Activated CD4-positive, alpha-beta memory T cell treated with anti-CD3 and anti-CD28 coated beads for 36 hours (primary cell): ENCODE measurements around the gene MEN1. TPM values are rescaled to one million over a fixed set of nuclear protein-coding genes. Genes with fewer than 3 reads are reported as not detected.

Source experiments
- CTCF ChIA-PET: fragments of 350-600 bp; sonication (Branson Sonifier 250); formaldehyde crosslinking; loops from one replicate; lab custom pipeline; 2021; ENCODE audit warnings: antibody characterized with exemption, inconsistent platforms; lab: Charles Lee
- POLR2A ChIA-PET: fragments of 350-600 bp; sonication (Branson Sonifier 250); formaldehyde crosslinking; loops from one replicate; lab custom pipeline; 2021; ENCODE audit warnings: antibody characterized with exemption; lab: Charles Lee
- DNase-seq: peaks from one replicate; pipeline ENCODE4 v3.0.0-alpha.2; 2020
- H3K27ac Mint-ChIP-seq: one replicate; pipeline ENCODE4 v1.8.0; 2021; ENCODE audit warnings: mixed read lengths
- H3K27me3 Mint-ChIP-seq: one replicate; pipeline ENCODE4 v1.8.0; 2021; ENCODE audit warnings: mixed read lengths
- H3K36me3 Mint-ChIP-seq: one replicate; pipeline ENCODE4 v1.8.0; 2021; ENCODE audit warnings: mixed read lengths
- H3K4me1 Mint-ChIP-seq: one replicate; pipeline ENCODE4 v1.8.0; 2021; ENCODE audit warnings: low read depth, mixed read lengths
- H3K4me3 Mint-ChIP-seq: one replicate; pipeline ENCODE4 v1.8.0; 2021; ENCODE audit warnings: mild to moderate bottlenecking, mixed read lengths
- H3K9me3 Mint-ChIP-seq: one replicate; pipeline ENCODE4 v1.8.0; 2021; ENCODE audit warnings: mixed read lengths
- intact Hi-C: fragments of 100-400 bp; cut with micrococcal nuclease; formaldehyde crosslinking; loops from one replicate; pipeline ENCODE4 v1.15.1; 2023
- total RNA-seq, 2 experiments: library from RNA; stranded (reverse); gene quantifications; one replicate each; pipeline ENCODE4 v1.2.3, GENCODE V29; 2021

MEN1 gene
- total RNA-seq, 2 experiments from 2014 or later = 31.3 to 32.2 TPM

- no peak overlapping the region for H3K27ac Mint-ChIP-seq
- no peaks in the 10 kb centered on the region for H3K9me3 Mint-ChIP-seq
- H3K36me3 Mint-ChIP-seq = peaks cover 9% of the 10 kb centered on the region
- intact Hi-C loops = no loop called here
- no peaks in the 10 kb centered on the region for H3K27me3 Mint-ChIP-seq
- H3K4me3 Mint-ChIP-seq = no peak overlapping the region
- ChIA-PET CTCF (interaction anchor here (0.8 to 1.7 kb wide), 2 partner anchors 10 to 13 kb away, joined by 3 to 6 read pairs; no protein-coding TSS in a partner anchor), POLR2A (interaction anchor here (0.6 kb wide), 1 partner anchor 15 kb away, joined by 3 read pairs; no protein-coding TSS in a partner anchor)
- peaks cover 17% of the 10 kb centered on the region for H3K4me1 Mint-ChIP-seq
- DNase-seq = no peak
Observed at GRCh38 chr11:64757549-64758329, 52.6 kb downstream of the MEN1 start.

GRCh38 chr11:64755681-64756361 lies 54.5 kb downstream of the MEN1 start:
- H3K27ac Mint-ChIP-seq = no peak overlapping the region
- H3K4me1 Mint-ChIP-seq = peaks cover 5% of the 10 kb centered on the region
- H3K27me3 Mint-ChIP-seq = no peaks in the 10 kb centered on the region
- ChIA-PET CTCF (interaction anchor here (1.3 kb wide), 1 partner anchor 13 kb away, joined by 5 read pairs; no protein-coding TSS in a partner anchor), POLR2A (no interaction called here)
- H3K36me3 Mint-ChIP-seq = peaks cover 1% of the 10 kb centered on the region
- no peak for DNase-seq
- H3K9me3 Mint-ChIP-seq = no peaks in the 10 kb centered on the region
- intact Hi-C loops = no loop called here
- no peak overlapping the region for H3K4me3 Mint-ChIP-seq

DNA sequence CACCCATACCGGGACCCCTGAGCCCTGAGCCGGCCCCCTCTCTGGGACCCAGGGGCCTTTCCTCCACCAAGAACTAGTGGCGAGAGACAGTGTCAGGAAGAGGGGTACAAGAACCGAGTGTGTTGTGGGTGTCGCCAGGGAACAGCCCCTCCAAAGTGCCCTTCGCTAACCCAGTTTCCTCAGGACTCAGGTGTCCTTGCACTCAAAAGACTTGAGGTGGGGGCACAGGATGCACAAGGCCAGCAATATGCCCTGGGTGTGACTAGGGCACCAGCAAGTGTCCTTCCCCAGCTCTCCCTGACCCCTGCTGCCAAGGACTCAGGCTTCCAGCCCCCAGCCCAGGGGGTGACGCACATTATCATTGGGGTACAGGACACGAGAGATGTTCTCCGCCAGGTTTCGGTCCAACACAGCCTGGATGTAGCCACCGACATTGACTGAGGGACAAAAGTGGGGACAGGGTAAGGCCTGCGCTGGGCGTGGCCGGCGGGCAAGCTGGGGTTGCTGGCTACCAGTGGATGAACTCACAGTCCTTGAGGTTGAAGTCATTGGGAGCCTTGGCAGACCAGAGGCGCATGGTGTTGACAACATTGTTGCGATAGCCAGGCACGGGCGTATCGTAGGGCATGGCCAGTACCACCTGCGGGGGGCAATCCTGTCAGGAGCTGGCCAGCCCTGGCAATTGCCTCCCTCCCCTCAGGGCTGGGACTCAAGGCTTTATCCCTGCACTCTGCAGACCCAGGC lies 55.3 kb downstream of the MEN1 start:
- H3K27ac Mint-ChIP-seq = no peak overlapping the region
- no peak for DNase-seq
- H3K9me3 Mint-ChIP-seq = no peaks in the 10 kb centered on the region
- peaks cover 5% of the 10 kb centered on the region for H3K4me1 Mint-ChIP-seq
- intact Hi-C loops = no loop called here
- H3K36me3 Mint-ChIP-seq = peaks cover 1% of the 10 kb centered on the region
- H3K4me3 Mint-ChIP-seq = no peak overlapping the region
- no peaks in the 10 kb centered on the region for H3K27me3 Mint-ChIP-seq
- POLR2A ChIA-PET = no interaction called here
- CTCF ChIA-PET = interaction anchor here (1.0 to 1.3 kb wide), 2 partner anchors 11 to 12 kb away, joined by 3 to 5 read pairs; partner anchors contain the start of gene RASGRP2

GRCh38 chr11:64754124-64754918 lies 56.0 kb downstream of the MEN1 start:
- no peak for DNase-seq
- Mint-ChIP-seq H3K27ac (no peak overlapping the region), H3K36me3 (peaks cover 1% of the 10 kb centered on the region), H3K27me3 (no peaks in the 10 kb centered on the region), H3K4me1 (peaks cover 5% of the 10 kb centered on the region), H3K4me3 (no peak overlapping the region), H3K9me3 (no peaks in the 10 kb centered on the region)
- intact Hi-C loops = no loop called here
- POLR2A ChIA-PET = no interaction called here
- CTCF ChIA-PET = interaction anchor here (1.0 to 1.3 kb wide), 2 partner anchors 10 to 12 kb away, joined by 3 to 5 read pairs; partner anchors contain the start of gene RASGRP2

Other genes starting within 250 kb of the MEN1 start
- not detected for gene SLC22A12, start 219.3 kb downstream of the MEN1 start, total RNA-seq
- gene NRXN2, start 87.4 kb downstream of the MEN1 start, total RNA-seq = under 1 TPM; 0.31 to 0.41 TPM
- gene RASGRP2, start 66.4 kb downstream of the MEN1 start, total RNA-seq = 1 to 10 TPM; 7.5 to 8.2 TPM
- gene PYGM, start 50.6 kb downstream of the MEN1 start, total RNA-seq = 1 to 10 TPM in 1 of 2 experiments, under 1 TPM in 1; 0.94 to 1.6 TPM
- 100 to 1,000 TPM; 323 to 328 TPM for gene SF1, start 32.0 kb downstream of the MEN1 start, total RNA-seq
- gene MAP4K2, start 7.3 kb downstream of the MEN1 start, total RNA-seq = 10 to 100 TPM; 83.3 to 85.8 TPM
- under 1 TPM; 0.39 to 0.69 TPM for gene CDC42BPG, start 34.1 kb upstream of the MEN1 start, total RNA-seq
- 100 to 1,000 TPM; 103 to 113 TPM for gene EHD1, start 68.1 kb upstream of the MEN1 start, total RNA-seq
- gene ATG2A, start 106.7 kb upstream of the MEN1 start, total RNA-seq = 10 to 100 TPM; 20.2 to 20.5 TPM
- 10 to 100 TPM in 1 of 2 experiments, 1 to 10 TPM in 1; 9.7 to 11.9 TPM for gene PPP2R5B, start 114.1 kb upstream of the MEN1 start, total RNA-seq
- under 1 TPM in 1 of 2 experiments, not detected in 1; 0.46 TPM for gene GPHA2, start 125.3 kb upstream of the MEN1 start, total RNA-seq
- gene MAJIN, start 161.6 kb upstream of the MEN1 start, total RNA-seq = under 1 TPM; 0.21 to 0.82 TPM
- gene BATF2, start 186.4 kb upstream of the MEN1 start, total RNA-seq = under 1 TPM in 1 of 2 experiments, not detected in 1; 0.22 TPM
- gene ARL2, start 203.6 kb upstream of the MEN1 start, total RNA-seq = 100 to 1,000 TPM; 104 to 109 TPM
- gene SNX15, start 216.9 kb upstream of the MEN1 start, total RNA-seq = 10 to 100 TPM; 15.4 to 15.9 TPM
- 10 to 100 TPM; 14.2 to 14.7 TPM for gene SAC3D1, start 230.7 kb upstream of the MEN1 start, total RNA-seq
- gene NAALADL1, start 248.0 kb upstream of the MEN1 start, total RNA-seq = 10 to 100 TPM; 13.8 to 15.2 TPM